WERI-Rb-1 (cell line): ENCODE data around the gene ITGAD.

Source experiments
- DNase-seq: peaks from one replicate; pipeline ENCODE4 v3.0.0-alpha.2; 2020
- H3K27ac ChIP-seq: fragments of 250-450 bp; sonication (Bioruptor Pico); 2 replicates; pipeline ENCODE4 v1.5.1; 2020; ENCODE audit warnings: mild to moderate bottlenecking, moderate library complexity
- H3K27me3 ChIP-seq: fragments of 250-450 bp; sonication (Bioruptor Pico); 2 replicates; pipeline ENCODE4 v1.5.1; 2021; ENCODE audit warnings: mild to moderate bottlenecking, low read depth, moderate library complexity; ENCODE audit not compliant: insufficient read depth, severe bottlenecking
- H3K36me3 ChIP-seq: fragments of 250-450 bp; sonication (Bioruptor Pico); 2 replicates; pipeline ENCODE4 v1.5.1; 2020; ENCODE audit warnings: mild to moderate bottlenecking, moderate library complexity
- H3K4me3 ChIP-seq: 2 replicates; pipeline ENCODE4 v1.5.1; 2011; ENCODE audit warnings: low read depth, mild to moderate bottlenecking, control low read depth, low read length
- H3K9me3 ChIP-seq: fragments of 250-450 bp; sonication (Bioruptor Pico); 2 replicates; pipeline ENCODE4 v1.5.1; 2021; ENCODE audit warnings: mild to moderate bottlenecking, moderate library complexity; ENCODE audit not compliant: severe bottlenecking
- CTCF ChIP-seq: IDR thresholded peaks from 2 replicates; pipeline ENCODE4 v1.5.1; 2011; ENCODE audit warnings: low read depth, mild to moderate bottlenecking, control low read depth, inconsistent platforms, low read length

ITGAD gene

DNA sequence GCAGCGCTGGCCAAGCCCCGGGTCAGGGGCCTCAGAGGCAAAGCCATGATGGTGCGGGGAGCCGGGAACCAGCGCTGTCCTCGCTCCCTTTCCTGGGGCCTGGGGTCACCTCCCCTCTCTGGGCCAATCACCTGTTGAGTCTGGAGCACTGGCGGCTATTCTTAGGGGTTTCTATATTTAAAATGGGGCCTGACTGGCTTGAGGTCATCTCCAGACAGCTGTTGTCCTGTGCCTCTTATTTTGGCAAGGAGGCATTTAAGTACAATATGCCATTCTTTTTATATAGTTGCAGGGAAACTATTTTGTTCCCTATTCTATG is 35.1 kb downstream of the ITGAD start, which contains the start of gene COX6A2:
TSS of gene COX6A2 (minus strand) at position 82 of the 319 bp plus-strand sequence. CDS start at position 47, 35 bp downstream.
- no peak within 1 kb of the TSS for H3K4me3 ChIP-seq

DNA sequence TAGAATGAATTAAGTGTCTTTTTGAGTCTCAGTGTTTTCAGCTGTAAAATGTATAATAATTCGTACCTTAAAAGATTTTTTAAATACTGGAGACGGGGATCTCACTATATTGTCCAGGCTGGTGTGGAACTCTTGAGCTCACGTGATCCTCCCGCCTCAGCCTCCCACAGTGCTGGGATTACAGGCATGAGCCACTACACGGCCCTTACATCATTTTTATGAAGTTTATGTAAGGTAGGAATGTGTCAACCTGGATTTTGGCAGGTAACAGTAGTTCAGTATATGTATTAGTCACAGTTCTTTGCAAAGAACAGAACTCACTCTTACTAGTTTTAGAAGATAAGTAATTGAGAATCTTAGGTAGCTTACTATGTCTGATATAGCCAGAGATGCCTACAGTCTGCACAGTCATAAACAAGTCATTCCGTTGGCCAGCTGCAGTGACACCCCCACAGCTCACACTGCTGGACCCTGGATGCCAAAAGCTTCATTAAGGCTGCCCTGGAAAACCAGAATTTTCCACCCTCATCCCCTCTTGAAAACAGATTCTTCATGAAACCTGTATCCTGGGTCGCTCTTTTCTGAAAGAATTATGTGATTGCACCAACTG is 35.6 kb downstream of the ITGAD start:
- H3K36me3 ChIP-seq, result no peaks in the 10 kb centered on the region
- H3K27ac ChIP-seq, result no peak overlapping the region
- TF ChIP-seq CTCF, result no peak
- DNase-seq, result no peak
- H3K9me3 ChIP-seq, result no peaks in the 10 kb centered on the region
- no peak overlapping the region for H3K4me3 ChIP-seq
- peaks cover 3% of the 10 kb centered on the region for H3K27me3 ChIP-seq

More for the DNA sequence above, 35.1 kb downstream of the ITGAD start, which contains the start of gene COX6A2:
- Histone ChIP-seq H3K27me3 (peaks cover 4% of the 10 kb centered on the region), H3K9me3 (no peaks in the 10 kb centered on the region), H3K36me3 (no peaks in the 10 kb centered on the region), H3K27ac (no peak within 1 kb of the TSS)
- TF ChIP-seq CTCF, result no peak
- no peak for DNase-seq

DNA sequence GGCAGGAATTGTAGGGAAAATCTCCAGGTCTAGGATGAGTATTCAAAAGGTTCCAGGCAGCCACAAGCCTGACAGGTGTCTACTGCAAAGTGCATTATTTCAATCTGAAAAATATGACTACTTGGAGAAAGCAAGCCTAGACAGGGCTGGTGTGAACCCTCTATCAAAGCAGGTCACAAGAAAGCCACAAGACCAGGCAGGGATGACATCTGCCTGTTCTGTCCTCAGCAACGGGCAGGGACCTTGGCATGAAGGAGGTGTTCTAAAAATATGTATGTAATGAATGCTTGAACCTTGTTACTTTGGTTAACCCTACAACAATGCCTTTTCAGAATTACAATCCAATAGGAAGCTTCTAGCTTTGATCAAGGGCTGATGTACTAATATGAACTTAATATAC is 36.2 kb downstream of the ITGAD start:
- Histone ChIP-seq H3K36me3 (no peaks in the 10 kb centered on the region), H3K9me3 (no peaks in the 10 kb centered on the region), H3K27ac (no peak overlapping the region), H3K4me3 (no peak overlapping the region), H3K27me3 (peaks cover 3% of the 10 kb centered on the region)
- no peak for DNase-seq
- TF ChIP-seq CTCF, result no peak

GRCh38 chr16:31429796-31430195 is 36.7 kb downstream of the ITGAD start:
- Histone ChIP-seq H3K9me3 (no peaks in the 10 kb centered on the region), H3K27ac (no peak overlapping the region), H3K36me3 (no peaks in the 10 kb centered on the region), H3K4me3 (no peak overlapping the region), H3K27me3 (peaks cover 3% of the 10 kb centered on the region)
- TF ChIP-seq CTCF, result no peak
- DNase-seq, result no peak

- Histone ChIP-seq H3K4me3 (no peak overlapping the region), H3K27me3 (no peaks in the 10 kb centered on the region), H3K27ac (no peak overlapping the region), H3K9me3 (no peaks in the 10 kb centered on the region), H3K36me3 (no peaks in the 10 kb centered on the region)
- TF ChIP-seq CTCF, result no peak
- DNase-seq, result no peak
Measured at GRCh38 chr16:31430380-31431052, 37.4 kb downstream of the ITGAD start.
